Neural progenitor cell (in vitro differentiated cells): ENCODE results near the gene SLC37A1. TPM values are rescaled to one million over a fixed set of nuclear protein-coding genes. Genes with fewer than 3 reads are reported as not detected.

ENCODE experiments used
- DNase-seq: peaks from one replicate; pipeline ENCODE4 v3.0.0-alpha.2; 2016; ENCODE audit warnings: low spot score
- H2AFZ ChIP-seq: fragments of 200-600 bp; sonication (generic); replicated peaks from 2 replicates; pipeline ENCODE4 v1.6.1; 2016; ENCODE audit warnings: antibody characterized with exemption
- H3F3A ChIP-seq: fragments of 200-600 bp; sonication (generic); 2 replicates; pipeline ENCODE4 v1.6.1; 2016; ENCODE audit warnings: antibody characterized with exemption, low read depth
- H3K27ac ChIP-seq: fragments of 200-600 bp; sonication (generic); 2 replicates; pipeline ENCODE4 v1.5.1; 2016; ENCODE audit warnings: mild to moderate bottlenecking
- H3K27me3 ChIP-seq: fragments of 200-600 bp; sonication (generic); 2 replicates; pipeline ENCODE4 v1.6.1; 2016; ENCODE audit warnings: mild to moderate bottlenecking, moderate library complexity
- H3K36me3 ChIP-seq: fragments of 200-600 bp; sonication (generic); 2 replicates; pipeline ENCODE4 v1.5.1; 2016
- H3K4me1 ChIP-seq: fragments of 200-600 bp; sonication (generic); 2 replicates; pipeline ENCODE4 v1.6.1; 2016; ENCODE audit warnings: mixed run types
- H3K4me2 ChIP-seq: fragments of 200-600 bp; sonication (generic); 2 replicates; pipeline ENCODE4 v1.6.1; 2016
- H3K4me3 ChIP-seq: fragments of 200-600 bp; sonication (generic); 2 replicates; pipeline ENCODE4 v1.5.1; 2016
- H3K79me2 ChIP-seq: fragments of 200-600 bp; sonication (generic); 2 replicates; pipeline ENCODE4 v1.6.1; 2016; ENCODE audit warnings: low read depth
- H3K9ac ChIP-seq: fragments of 200-600 bp; sonication (generic); 2 replicates; pipeline ENCODE4 v1.6.1; 2016
- H3K9me3 ChIP-seq: fragments of 200-600 bp; sonication (generic); 2 replicates; pipeline ENCODE4 v1.5.1; 2016; ENCODE audit warnings: low read depth
- H4K20me1 ChIP-seq: fragments of 200-600 bp; sonication (generic); 2 replicates; pipeline ENCODE4 v1.6.1; 2016; ENCODE audit warnings: low read depth
- H3K27ac Mint-ChIP-seq: 3 replicates; pipeline ENCODE4 v1.8.0; 2021; ENCODE audit warnings: mixed read lengths
- H3K27me3 Mint-ChIP-seq: 2 replicates; pipeline ENCODE4 v1.8.0; 2022; ENCODE audit warnings: low read depth, mild to moderate bottlenecking, inconsistent platforms, moderate library complexity, mixed read lengths; ENCODE audit not compliant: insufficient read depth
- H3K36me3 Mint-ChIP-seq: 3 replicates; pipeline ENCODE4 v1.8.0; 2021; ENCODE audit warnings: mixed read lengths
- H3K4me1 Mint-ChIP-seq: 3 replicates; pipeline ENCODE4 v1.8.0; 2021; ENCODE audit warnings: mixed read lengths
- H3K4me3 Mint-ChIP-seq: 3 replicates; pipeline ENCODE4 v1.8.0; 2021; ENCODE audit warnings: mild to moderate bottlenecking, moderate library complexity, mixed read lengths
- H3K9me3 Mint-ChIP-seq: 3 replicates; pipeline ENCODE4 v1.8.0; 2020; ENCODE audit warnings: mixed read lengths
- CTCF ChIP-seq: fragments of 200-600 bp; sonication (generic); IDR thresholded peaks from 2 replicates; pipeline ENCODE4 v1.5.1; 2017; ENCODE audit warnings: antibody characterized with exemption, mild to moderate bottlenecking
- EZH2 ChIP-seq: fragments of 200-600 bp; sonication (generic); IDR thresholded peaks from 2 replicates; pipeline ENCODE4 v1.6.1; 2017; ENCODE audit warnings: antibody characterized with exemption, mild to moderate bottlenecking, moderate library complexity
- EZH2phosphoT487 ChIP-seq: fragments of 200-600 bp; sonication (generic); IDR thresholded peaks from 2 replicates; pipeline ENCODE4 v1.6.1; 2017; ENCODE audit warnings: antibody characterized with exemption
- total RNA-seq: library from RNA; depleted of rRNA; stranded (reverse); fragments of >200 nt; gene quantifications from 2 replicates; pipeline ENCODE4 v1.2.3, GENCODE V29; 2015; ENCODE audit warnings: low replicate concordance

The SLC37A1 gene
- total RNA-seq, 1 donor from 2014 or later: 1.2 TPM

GRCh38 chr21:42493109-42494060, 20.3 kb upstream of the SLC37A1 start:
- H3K4me1 ChIP-seq: peaks cover 9% of the 10 kb centered on the region
- H2AFZ ChIP-seq: no peak overlapping the region
- H3K9me3 Mint-ChIP-seq: no peaks in the 10 kb centered on the region
- H3K79me2 ChIP-seq: no peaks in the 10 kb centered on the region
- H3K36me3 ChIP-seq: no peaks in the 10 kb centered on the region
- no peak overlapping the region for H3K27ac Mint-ChIP-seq
- peaks cover 4% of the 10 kb centered on the region for H3K27me3 Mint-ChIP-seq
- no peaks in the 10 kb centered on the region for H4K20me1 ChIP-seq
- no peak for TF ChIP-seq EZH2phosphoT487
- no peak for TF ChIP-seq EZH2
- TF ChIP-seq CTCF: no peak
- no peak overlapping the region for H3K4me2 ChIP-seq
- H3F3A ChIP-seq: peaks cover 4% of the 10 kb centered on the region
- no peak for DNase-seq
- peaks cover 13% of the 10 kb centered on the region for H3K4me1 Mint-ChIP-seq
- no peak overlapping the region for H3K9ac ChIP-seq
- peaks cover 11% of the 10 kb centered on the region for H3K27me3 ChIP-seq
- H3K27ac ChIP-seq: no peak overlapping the region
- no peak overlapping the region for H3K4me3 ChIP-seq
- H3K9me3 ChIP-seq: no peaks in the 10 kb centered on the region
- H3K36me3 Mint-ChIP-seq: no peaks in the 10 kb centered on the region
- no peak overlapping the region for H3K4me3 Mint-ChIP-seq

GRCh38 chr21:42495027-42495426, 18.6 kb upstream of the SLC37A1 start:
- Histone ChIP-seq H3K4me1 (peaks cover 16% of the 10 kb centered on the region), H3K79me2 (no peaks in the 10 kb centered on the region), H3F3A (peaks cover 10% of the 10 kb centered on the region), H3K4me3 (no peak overlapping the region), H3K27me3 (peaks cover 11% of the 10 kb centered on the region), H3K9ac (no peak overlapping the region), H4K20me1 (no peaks in the 10 kb centered on the region), H2AFZ (no peak overlapping the region), H3K4me2 (no peak overlapping the region), H3K27ac (no peak overlapping the region), H3K36me3 (no peaks in the 10 kb centered on the region), H3K9me3 (no peaks in the 10 kb centered on the region)
- Mint-ChIP-seq H3K4me1 (peaks cover 28% of the 10 kb centered on the region), H3K4me3 (no peak overlapping the region), H3K36me3 (no peaks in the 10 kb centered on the region), H3K9me3 (no peaks in the 10 kb centered on the region), H3K27ac (no peak overlapping the region), H3K27me3 (peaks cover 4% of the 10 kb centered on the region)
- no peak for DNase-seq
- TF ChIP-seq EZH2phosphoT487 (no peak), EZH2 (no peak), CTCF (no peak)

- Histone ChIP-seq H3K79me2 (no peaks in the 10 kb centered on the region), H3K27ac (no peak overlapping the region), H3F3A (peaks cover 16% of the 10 kb centered on the region), H4K20me1 (no peaks in the 10 kb centered on the region), H3K27me3 (peaks cover 11% of the 10 kb centered on the region), H3K9ac (no peak overlapping the region), H3K4me2 (peak overlapping the region; percentile 68), H3K9me3 (no peaks in the 10 kb centered on the region), H2AFZ (peak overlapping the region; percentile 10), H3K36me3 (no peaks in the 10 kb centered on the region), H3K4me3 (peak overlapping the region; percentile 40), H3K4me1 (peaks cover 21% of the 10 kb centered on the region)
- H3K4me3 Mint-ChIP-seq: peak overlapping the region; percentile 86
- H3K27me3 Mint-ChIP-seq: peaks cover 4% of the 10 kb centered on the region
- TF ChIP-seq EZH2phosphoT487: no peak
- peaks cover 32% of the 10 kb centered on the region for H3K4me1 Mint-ChIP-seq
- no peak for DNase-seq
- H3K27ac Mint-ChIP-seq: peak overlapping the region; percentile 31
- H3K36me3 Mint-ChIP-seq: no peaks in the 10 kb centered on the region
- no peaks in the 10 kb centered on the region for H3K9me3 Mint-ChIP-seq
Measured at GRCh38 chr21:42495765-42496119, 17.9 kb upstream of the SLC37A1 start.
